IPS-15b (cell line): ENCODE data around the gene FRMD8.

Source experiments
- H3K27me3 ChIP-seq: one replicate; pipeline ENCODE4 v1.6.1; 2013; ENCODE audit warnings: low read length; ENCODE audit not compliant: control insufficient read depth, insufficient read depth
- H3K36me3 ChIP-seq: one replicate; pipeline ENCODE4 v1.6.1; 2013; ENCODE audit warnings: low read length; ENCODE audit not compliant: control insufficient read depth, insufficient read depth
- H3K4me1 ChIP-seq: one replicate; pipeline ENCODE4 v1.6.1; 2013; ENCODE audit warnings: mild to moderate bottlenecking, low read length; ENCODE audit not compliant: control insufficient read depth, insufficient read depth
- H3K4me3 ChIP-seq: one replicate; pipeline ENCODE4 v1.5.1; 2013; ENCODE audit warnings: low read depth, low read length
- H3K9ac ChIP-seq: one replicate; pipeline ENCODE4 v1.6.1; 2013; ENCODE audit warnings: low read depth, mild to moderate bottlenecking, low read length
- H3K9me3 ChIP-seq: one replicate; pipeline ENCODE4 v1.6.1; 2013; ENCODE audit warnings: mild to moderate bottlenecking, low read length; ENCODE audit not compliant: control insufficient read depth, insufficient read depth

Gene FRMD8

DNA sequence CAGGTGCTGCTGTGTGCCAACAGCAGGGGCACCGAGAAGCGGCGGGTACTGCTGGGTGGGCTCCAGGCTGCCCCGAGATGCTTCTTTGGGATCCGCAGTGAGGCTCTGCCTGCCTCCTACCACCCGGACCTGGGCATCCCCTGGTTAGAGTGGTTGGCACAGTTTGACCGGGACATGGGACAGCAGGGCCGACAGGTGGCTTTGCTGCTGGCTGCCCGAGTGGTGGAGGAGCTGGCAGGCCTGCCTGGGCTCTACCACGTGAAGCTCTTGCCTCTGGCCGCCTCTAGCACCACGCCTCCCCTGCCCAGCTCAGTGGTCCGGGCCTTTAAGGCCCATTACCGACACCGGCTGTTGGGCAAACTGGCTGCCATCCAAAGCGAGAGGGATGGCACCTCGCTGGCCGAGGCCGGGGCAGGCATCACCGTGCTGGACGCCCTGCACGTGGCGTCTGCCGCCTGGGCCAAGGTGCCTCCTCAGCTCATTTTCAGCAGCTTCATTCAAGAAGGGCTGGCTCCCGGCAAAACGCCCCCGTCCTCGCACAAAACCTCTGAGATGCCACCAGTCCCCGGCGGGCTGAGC, 30.0 kb upstream of the FRMD8 start:
- H3K4me3 ChIP-seq, result peak overlapping the region; percentile 86
- H3K9ac ChIP-seq, result no peak overlapping the region
- H3K4me1 ChIP-seq, result no peaks in the 10 kb centered on the region
- peaks cover 7% of the 10 kb centered on the region for H3K36me3 ChIP-seq
- peaks cover 29% of the 10 kb centered on the region for H3K27me3 ChIP-seq
- H3K9me3 ChIP-seq, result no peaks in the 10 kb centered on the region

DNA sequence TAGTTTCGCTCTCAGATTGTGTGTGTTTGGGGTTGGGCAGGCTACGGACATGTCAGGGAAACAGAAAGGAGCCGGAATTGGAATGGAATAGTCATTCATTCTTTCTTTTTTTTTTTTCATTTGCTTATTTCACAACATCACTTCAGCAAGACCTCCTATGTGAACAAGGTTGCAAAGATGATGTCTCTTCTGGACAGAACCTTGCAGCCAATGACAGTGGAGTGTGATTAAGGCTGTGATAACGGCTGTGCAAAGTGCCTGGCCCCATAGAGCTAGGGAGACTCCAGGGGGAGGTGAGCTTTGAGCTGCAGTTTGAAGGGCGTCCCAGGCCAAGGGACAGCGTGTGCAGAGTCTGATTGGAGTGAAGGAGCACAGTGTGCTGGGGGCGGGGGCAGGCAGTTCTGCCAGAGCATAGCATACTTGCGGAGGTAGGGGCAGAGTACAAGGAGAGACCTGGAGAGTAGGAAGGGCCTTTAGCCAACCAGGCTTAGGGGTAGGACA, 28.5 kb upstream of the FRMD8 start:
- H3K9ac ChIP-seq, result no peak overlapping the region

GRCh38 chr11:65362320-65362931, 24.0 kb upstream of the FRMD8 start:
- Histone ChIP-seq H3K36me3 (no peaks in the 10 kb centered on the region), H3K9me3 (no peaks in the 10 kb centered on the region), H3K27me3 (peaks cover 8% of the 10 kb centered on the region), H3K4me1 (peaks cover 5% of the 10 kb centered on the region), H3K4me3 (no peak overlapping the region), H3K9ac (no peak overlapping the region)

More for the DNA sequence above, 28.5 kb upstream of the FRMD8 start:
- H3K4me1 ChIP-seq, result no peaks in the 10 kb centered on the region
- no peaks in the 10 kb centered on the region for H3K36me3 ChIP-seq
- no peak overlapping the region for H3K4me3 ChIP-seq
- peaks cover 29% of the 10 kb centered on the region for H3K27me3 ChIP-seq
- no peaks in the 10 kb centered on the region for H3K9me3 ChIP-seq

- Histone ChIP-seq H3K9ac (no peak overlapping the region), H3K4me1 (peaks cover 5% of the 10 kb centered on the region)
These were observed 23.5 kb upstream of the FRMD8 start for GRCh38 chr11:65362966-65363365.

GRCh38 chr11:65363770-65364169, 22.7 kb upstream of the FRMD8 start:
- Histone ChIP-seq H3K27me3 (no peaks in the 10 kb centered on the region), H3K36me3 (no peaks in the 10 kb centered on the region), H3K9me3 (no peaks in the 10 kb centered on the region), H3K4me1 (peaks cover 5% of the 10 kb centered on the region), H3K9ac (no peak overlapping the region), H3K4me3 (no peak overlapping the region)

More at GRCh38 chr11:65362966-65363365, 23.5 kb upstream of the FRMD8 start:
- Histone ChIP-seq H3K9me3 (no peaks in the 10 kb centered on the region), H3K4me3 (no peak overlapping the region), H3K36me3 (no peaks in the 10 kb centered on the region), H3K27me3 (peaks cover 3% of the 10 kb centered on the region)

GRCh38 chr11:65366340-65366773, 20.1 kb upstream of the FRMD8 start:
- Histone ChIP-seq H3K4me3 (no peak overlapping the region), H3K4me1 (peaks cover 5% of the 10 kb centered on the region), H3K9me3 (no peaks in the 10 kb centered on the region), H3K27me3 (no peaks in the 10 kb centered on the region), H3K9ac (no peak overlapping the region), H3K36me3 (no peaks in the 10 kb centered on the region)

DNA sequence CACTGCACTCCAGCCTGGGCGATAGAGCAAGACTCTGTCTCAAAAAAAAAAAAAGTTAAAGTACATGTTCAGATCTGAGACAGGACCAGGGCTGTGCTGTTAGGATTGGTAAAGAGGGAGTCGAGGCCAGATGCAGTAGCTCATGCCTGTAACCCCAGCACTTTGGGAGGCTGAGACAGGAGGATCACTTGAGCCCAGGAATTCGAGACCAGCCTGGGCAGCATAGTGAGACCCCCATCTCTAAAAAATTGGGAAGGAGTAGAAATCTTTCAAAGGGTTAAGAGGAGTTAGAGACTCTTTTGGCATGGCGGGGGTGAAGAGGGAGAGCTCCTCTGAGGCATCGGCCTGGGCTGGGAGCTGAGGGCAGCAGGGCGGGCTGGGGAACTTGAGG, 15.8 kb upstream of the FRMD8 start:
- Histone ChIP-seq H3K4me1 (peaks cover 5% of the 10 kb centered on the region), H3K9me3 (no peaks in the 10 kb centered on the region), H3K27me3 (no peaks in the 10 kb centered on the region), H3K4me3 (no peak overlapping the region), H3K9ac (no peak overlapping the region), H3K36me3 (no peaks in the 10 kb centered on the region)

DNA sequence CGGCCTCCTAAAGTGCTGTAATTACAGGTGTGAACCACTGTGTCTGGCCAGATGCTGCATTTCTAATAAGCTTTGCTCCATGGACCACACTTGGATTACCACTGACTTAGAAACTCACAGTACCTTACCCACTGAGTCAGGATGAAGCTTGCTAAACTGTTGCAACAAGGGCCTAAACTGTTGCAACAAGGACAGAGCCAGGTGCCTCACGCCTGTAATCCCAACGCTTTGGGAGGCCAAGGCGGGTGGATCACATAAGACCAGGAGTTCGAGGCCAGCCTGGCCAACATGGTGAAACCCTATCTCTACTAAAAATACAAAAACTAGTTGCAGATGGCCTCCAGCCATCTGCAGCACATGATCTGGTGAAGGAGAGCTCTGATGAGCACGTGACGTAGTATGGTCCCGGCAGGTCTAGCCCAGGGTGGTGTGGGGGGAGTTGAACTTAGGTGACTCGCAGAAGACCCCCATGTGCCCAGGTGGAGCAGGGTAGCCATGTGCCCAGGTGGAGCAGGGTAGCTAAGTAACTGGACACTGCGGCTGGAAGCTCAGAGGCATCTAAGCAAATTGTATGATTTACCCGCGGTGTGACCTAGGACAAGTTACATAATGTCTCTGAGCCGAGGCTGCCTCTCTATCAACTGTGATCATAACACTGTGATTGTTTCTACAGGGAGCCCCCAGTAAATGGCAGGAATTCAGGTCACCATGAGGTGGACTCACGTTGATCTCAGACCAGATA, 12.4 kb upstream of the FRMD8 start:
- H3K27me3 ChIP-seq, result no peaks in the 10 kb centered on the region
- no peaks in the 10 kb centered on the region for H3K4me1 ChIP-seq
- no peak overlapping the region for H3K4me3 ChIP-seq
- H3K9ac ChIP-seq, result no peak overlapping the region
- no peaks in the 10 kb centered on the region for H3K36me3 ChIP-seq
- no peaks in the 10 kb centered on the region for H3K9me3 ChIP-seq

GRCh38 chr11:65375012-65375411, 11.4 kb upstream of the FRMD8 start:
- no peaks in the 10 kb centered on the region for H3K36me3 ChIP-seq
- no peaks in the 10 kb centered on the region for H3K27me3 ChIP-seq
- no peaks in the 10 kb centered on the region for H3K9me3 ChIP-seq
- no peaks in the 10 kb centered on the region for H3K4me1 ChIP-seq
- H3K4me3 ChIP-seq, result no peak overlapping the region
- no peak overlapping the region for H3K9ac ChIP-seq

DNA sequence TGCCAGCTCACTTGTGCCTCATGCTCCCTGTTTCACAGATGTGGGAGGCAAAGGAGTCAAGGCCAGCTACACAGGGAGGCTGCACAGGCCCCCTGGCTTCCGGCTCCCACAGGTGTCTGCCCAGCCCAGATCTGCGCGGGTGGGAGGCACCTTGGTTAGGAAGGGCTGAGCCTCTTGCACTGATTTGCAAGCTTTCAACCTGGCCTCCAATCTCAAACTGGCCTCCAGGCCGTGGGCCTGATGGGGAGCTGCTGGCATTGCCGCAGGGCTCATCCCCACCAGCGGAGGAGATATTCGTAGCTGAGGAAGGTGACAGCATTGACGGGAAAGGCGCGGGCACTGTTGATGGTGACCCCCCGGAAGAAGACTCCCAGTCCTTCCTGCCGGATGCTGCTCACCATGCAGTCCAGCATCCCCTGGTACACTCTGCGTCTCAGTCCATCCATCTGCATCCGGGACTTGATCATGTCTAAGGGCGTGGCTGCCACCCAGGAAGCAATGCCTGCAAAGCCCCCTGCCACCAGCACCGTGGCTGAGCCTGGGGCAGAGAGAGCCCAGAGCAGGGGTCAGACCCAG, 10.2 kb upstream of the FRMD8 start:
- Histone ChIP-seq H3K27me3 (no peaks in the 10 kb centered on the region), H3K36me3 (no peaks in the 10 kb centered on the region), H3K4me1 (no peaks in the 10 kb centered on the region), H3K9ac (no peak overlapping the region), H3K4me3 (no peak overlapping the region), H3K9me3 (no peaks in the 10 kb centered on the region)

DNA sequence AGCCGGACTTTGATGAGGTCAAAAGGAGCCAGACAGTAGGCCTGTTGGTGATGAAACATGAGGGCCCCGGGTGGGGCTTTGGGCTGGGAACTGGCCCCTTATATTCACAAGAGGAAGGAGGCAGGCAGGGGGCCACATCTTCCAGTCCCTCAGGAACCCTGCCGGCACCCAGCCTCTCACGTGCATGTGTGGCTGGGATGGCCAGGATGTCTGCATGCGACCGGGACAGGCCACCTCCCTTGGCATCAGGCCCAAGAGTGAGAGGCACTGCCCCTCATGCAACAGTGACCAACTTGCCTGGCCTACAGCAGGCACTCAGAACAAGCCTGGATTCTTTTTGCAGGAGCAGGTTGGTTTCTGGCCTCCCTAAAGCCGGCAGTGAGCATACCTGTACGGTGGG, 9.4 kb upstream of the FRMD8 start:
- Histone ChIP-seq H3K4me1 (peaks cover 2% of the 10 kb centered on the region), H3K27me3 (no peaks in the 10 kb centered on the region), H3K36me3 (no peaks in the 10 kb centered on the region), H3K9me3 (no peaks in the 10 kb centered on the region), H3K9ac (no peak overlapping the region), H3K4me3 (no peak overlapping the region)
